Body of pancreas (tissue), 4 donors: Measurements from ENCODE around the gene CMC2. TPM values are rescaled to one million over a fixed set of nuclear protein-coding genes. Genes with fewer than 3 reads are reported as not detected.

ENCODE experiments used
- ATAC-seq: fragments of 150-250 bp; one replicate; pipeline ENCODE4 v1.9.1; 2016
- DNase-seq, 4 donors: peaks; one replicate each; pipeline ENCODE4 v3.0.0-alpha.2; 2019
- H3K27ac ChIP-seq, 4 donors: fragments of 200-600 bp; sonication (generic); 1 replicate in 3 of 4; 2 replicates in 1 of 4; pipeline versions ENCODE4 v1.5.1 to v1.6.1; 2016 to 2019; ENCODE audit warnings: mild to moderate bottlenecking in 1 of 4, mixed read lengths in 1 of 4, moderate library complexity in 1 of 4
- H3K27me3 ChIP-seq, 2 donors: fragments of 200-600 bp; sonication (generic); one replicate each; pipeline ENCODE4 v1.6.0; 2016; ENCODE audit warnings: mild to moderate bottlenecking in 1 of 2
- H3K36me3 ChIP-seq, 2 donors: fragments of 200-600 bp; sonication (generic); replicated peaks in 1 of 2; 2 replicates each; pipeline ENCODE4 v1.5.1; 2016; ENCODE audit warnings: low read depth in 2 of 2; ENCODE audit not compliant: insufficient read depth in 1 of 2
- H3K4me1 ChIP-seq: fragments of 200-600 bp; sonication (generic); one replicate; pipeline ENCODE4 v1.6.0; 2016
- H3K4me3 ChIP-seq, 2 donors: fragments of 200-600 bp; sonication (generic); 1 replicate in 1 of 2; 2 replicates in 1 of 2; pipeline ENCODE4 v1.5.1; 2016 to 2019
- H3K9me3 ChIP-seq, 3 donors: fragments of 200-600 bp; sonication (generic); 1 replicate in 2 of 3; 2 replicates in 1 of 3; pipeline ENCODE4 v1.5.1; 2016
- CTCF ChIP-seq, 7 experiments: fragments of 450-650 bp in 4 of 7; fragments of 200-600 bp in 3 of 7; sonication (generic) in 3 of 7; IDR thresholded peaks; one replicate each; pipeline ENCODE4 v1.5.1; 2016 to 2019; ENCODE audit warnings: antibody characterized with exemption in 7 of 7
- POLR2A ChIP-seq, 3 donors: fragments of 450-650 bp; IDR thresholded peaks; one replicate each; pipeline ENCODE4 v1.6.1; 2016; ENCODE audit warnings: antibody characterized with exemption in 3 of 3, mild to moderate bottlenecking in 2 of 3
- WGBS, 2 donors: methylation state at CpG; one replicate each; pipeline ENCODE4 v1.1.5; 2017; 5-methylcytosine and 5-hydroxymethylcytosine counted together
- intact Hi-C: fragments of 100-400 bp; cut with DNase I; formaldehyde crosslinking; loops from one replicate; pipeline ENCODE4 v1.15.1; 2023
- total RNA-seq, 2 donors: library from RNA; depleted of rRNA; stranded (reverse); fragments of >200 nt; gene quantifications; one replicate each; pipeline ENCODE4 v1.1.0, GENCODE V29; 2016

CMC2 gene
- total RNA-seq, 2 donors from 2014 or later: 15.5 to 23.6 TPM

GRCh38 chr16:80946481-80946880 is 60.2 kb downstream of the CMC2 start:
- ATAC-seq (no peak), DNase-seq (no peak)
- no peak for TF ChIP-seq CTCF (IDR thresholded peaks at IDR 0.05)
- no peak for TF ChIP-seq POLR2A (IDR thresholded peaks at IDR 0.05)
- intact Hi-C loops: no loop called here
- no peaks in the 10 kb centered on the region for H3K36me3 ChIP-seq
- no peaks in the 10 kb centered on the region for H3K9me3 ChIP-seq
- H3K27ac ChIP-seq: no peak overlapping the region
- WGBS, 2 donors: 65 to 72% methylated on average over 4 of the region's 4 CpGs
- H3K4me1 ChIP-seq: no peaks in the 10 kb centered on the region
- no peaks in the 10 kb centered on the region for H3K27me3 ChIP-seq
- H3K4me3 ChIP-seq: no peak overlapping the region

DNA sequence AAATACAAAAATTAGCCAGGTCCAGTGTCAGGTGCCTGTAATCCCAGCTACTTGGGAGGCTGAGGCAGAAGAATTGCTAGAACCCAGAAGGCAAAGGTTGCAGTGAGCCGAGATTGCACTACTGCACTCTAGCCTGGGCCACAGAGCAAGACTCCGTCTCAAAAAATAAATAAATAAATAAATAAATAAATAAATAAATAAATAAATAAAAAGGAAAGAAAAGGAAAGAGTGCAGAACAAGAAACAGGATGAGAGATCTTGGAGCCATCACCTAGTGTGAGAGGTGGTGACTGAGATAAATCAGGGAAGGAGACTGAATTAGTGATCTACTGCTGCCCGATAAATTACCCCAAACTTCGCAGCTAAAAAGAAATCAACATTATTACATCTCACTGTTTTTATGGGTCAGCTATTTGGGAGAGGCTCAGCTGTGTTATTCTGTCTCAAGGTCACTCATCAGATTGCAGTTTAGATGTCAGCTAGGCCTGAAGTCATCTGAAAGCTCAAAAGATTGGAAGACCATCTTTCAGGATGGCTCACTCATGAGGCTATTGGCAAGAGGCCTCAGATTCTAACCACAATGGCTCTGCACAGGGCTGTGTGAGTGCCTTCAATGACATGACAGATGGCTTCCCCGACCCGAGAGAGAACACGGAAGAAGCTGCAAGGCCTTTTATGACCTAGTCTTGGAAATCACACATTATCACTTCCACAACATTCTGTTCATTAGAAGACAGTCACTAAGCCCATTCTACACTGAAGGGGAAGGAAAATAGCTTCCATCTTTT is 66.4 kb downstream of the CMC2 start:
- no peak for DNase-seq
- TF ChIP-seq CTCF (IDR thresholded peaks at IDR 0.05): no peak
- no peak for TF ChIP-seq POLR2A (IDR thresholded peaks at IDR 0.05)
- no peak overlapping the region for H3K4me3 ChIP-seq
- H3K27ac ChIP-seq: no peak overlapping the region
- H3K27me3 ChIP-seq: no peaks in the 10 kb centered on the region
- ATAC-seq: no peak
- H3K9me3 ChIP-seq: no peaks in the 10 kb centered on the region
- 80 to 96% methylated on average over 7 of the region's 7 CpGs for WGBS, 2 donors
- H3K36me3 ChIP-seq: no peaks in the 10 kb centered on the region
- intact Hi-C loops: no loop called here
- H3K4me1 ChIP-seq: no peaks in the 10 kb centered on the region

DNA sequence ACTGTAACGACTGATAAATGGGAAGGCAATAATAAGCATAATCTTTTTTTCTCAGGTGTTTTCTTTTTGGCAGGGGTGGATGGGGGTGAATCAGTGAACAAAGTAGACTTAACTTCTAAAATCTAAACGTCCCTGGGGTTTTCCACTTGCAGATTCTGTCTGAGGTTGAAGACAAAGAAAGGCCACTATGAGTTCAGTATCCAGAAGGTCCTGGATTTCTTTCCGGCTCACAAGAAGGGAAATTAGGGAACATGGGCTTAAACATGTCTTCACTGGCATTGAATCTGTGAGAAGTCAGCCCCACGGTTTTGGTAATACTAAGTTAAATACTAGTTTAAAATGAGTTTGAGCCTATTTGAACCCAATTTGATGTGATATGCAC is 67.8 kb downstream of the CMC2 start:
- TF ChIP-seq CTCF (IDR thresholded peaks at IDR 0.05) (no peak), POLR2A (IDR thresholded peaks at IDR 0.05) (no peak)

DNA sequence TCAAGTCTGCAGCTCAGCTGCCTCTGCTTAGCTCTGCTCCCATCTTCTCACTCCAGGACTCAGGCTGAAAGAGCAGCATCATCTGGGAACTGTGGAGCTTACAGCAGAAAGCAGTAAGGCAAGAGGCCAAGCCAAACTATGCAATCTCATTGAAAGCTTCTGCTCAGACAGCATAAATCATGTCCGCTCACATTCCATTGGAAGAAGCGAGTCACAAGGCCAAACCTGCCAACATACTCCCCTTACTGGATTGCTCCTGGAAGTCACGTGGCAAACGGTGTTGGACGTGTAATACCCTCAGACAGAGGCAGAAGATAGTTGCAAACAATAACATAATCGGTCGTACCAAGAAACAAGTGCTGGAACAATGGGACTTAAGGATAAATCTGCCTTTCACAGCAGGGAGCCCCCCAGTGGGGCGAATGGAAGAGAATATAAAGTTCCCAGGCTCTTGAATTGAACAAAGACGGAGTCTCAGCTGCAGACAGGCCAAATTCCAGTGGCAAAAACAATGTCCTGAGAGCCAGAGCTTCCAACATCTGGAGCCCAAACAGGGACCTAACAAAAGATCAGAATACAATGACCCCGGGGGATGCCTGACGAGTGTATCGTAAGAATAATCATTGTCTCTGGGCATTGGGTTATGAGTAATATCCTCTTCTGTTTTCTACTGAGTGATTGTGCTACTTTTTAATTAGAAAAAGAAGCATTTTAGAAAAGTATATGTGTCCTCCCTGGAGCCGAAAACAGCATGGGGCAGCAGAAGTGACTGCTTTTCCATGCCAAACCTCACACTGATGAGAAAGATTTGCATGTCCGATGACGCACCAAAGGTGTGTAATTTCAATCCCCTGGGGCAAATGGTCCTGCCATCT is 68.4 kb downstream of the CMC2 start:
- Histone ChIP-seq H3K36me3 (no peaks in the 10 kb centered on the region), H3K27me3 (no peaks in the 10 kb centered on the region), H3K27ac (no peak overlapping the region), H3K9me3 (no peaks in the 10 kb centered on the region), H3K4me1 (no peaks in the 10 kb centered on the region), H3K4me3 (no peak overlapping the region)
- WGBS, 2 donors: 64 to 72% methylated on average over 15 of the region's 15 CpGs
- ATAC-seq (peak; percentile 79), DNase-seq (peak in 3 of 4 donors; percentile 30 to 57 (median 35))
- intact Hi-C loops: no loop called here
- TF ChIP-seq POLR2A (IDR thresholded peaks at IDR 0.05): no peak
- TF ChIP-seq CTCF (IDR thresholded peaks at IDR 0.05): no peak

More for the DNA sequence above, 67.8 kb downstream of the CMC2 start:
- ATAC-seq: no peak
- no peaks in the 10 kb centered on the region for H3K9me3 ChIP-seq
- no peak overlapping the region for H3K27ac ChIP-seq
- 65 to 75% methylated on average over 4 of the region's 4 CpGs for WGBS, 2 donors
- H3K4me3 ChIP-seq: no peak overlapping the region
- H3K27me3 ChIP-seq: no peaks in the 10 kb centered on the region
- intact Hi-C loops: no loop called here
- no peaks in the 10 kb centered on the region for H3K36me3 ChIP-seq
- DNase-seq: no peak
- H3K4me1 ChIP-seq: no peaks in the 10 kb centered on the region
